Trophoblast cell (in vitro differentiated cells and primary cell): ENCODE measurements around the gene SMIM23.
A peak's percentile ranks its signal among the peaks of the same experiment; 100 is the strongest.
"Not testable (repeated sequence)": the region's sequence is repeated elsewhere in the genome, so short reads cannot be mapped to it uniquely, and the experiment has no call there.

ENCODE experiments used
- DNase-seq, 2 donors: peaks; one replicate each; pipeline ENCODE4 v3.0.0-alpha.2; 2016
- H2AFZ ChIP-seq: 2 replicates; pipeline ENCODE4 v1.6.1; 2013; ENCODE audit warnings: low read length, moderate library complexity, mild to moderate bottlenecking; ENCODE audit not compliant: insufficient read depth, poor library complexity
- H2AK5ac ChIP-seq: 2 replicates; pipeline ENCODE4 v1.6.1; 2013; ENCODE audit warnings: mild to moderate bottlenecking, low read length
- H2BK120ac ChIP-seq: 2 replicates; pipeline ENCODE4 v1.6.1; 2013; ENCODE audit warnings: low read length, mild to moderate bottlenecking, moderate library complexity; ENCODE audit not compliant: insufficient read depth, poor library complexity
- H2BK12ac ChIP-seq: 2 replicates; pipeline ENCODE4 v1.6.1; 2013; ENCODE audit warnings: mild to moderate bottlenecking, low read length, moderate library complexity
- H2BK5ac ChIP-seq: 2 replicates; pipeline ENCODE4 v1.6.1; 2013; ENCODE audit warnings: low read length, low read depth, moderate library complexity, mild to moderate bottlenecking; ENCODE audit not compliant: poor library complexity
- H3K14ac ChIP-seq: 2 replicates; pipeline ENCODE4 v1.6.1; 2013; ENCODE audit warnings: mild to moderate bottlenecking, low read length
- H3K18ac ChIP-seq: 2 replicates; pipeline ENCODE4 v1.6.1; 2013; ENCODE audit warnings: mild to moderate bottlenecking, low read length
- H3K23ac ChIP-seq: 2 replicates; pipeline ENCODE4 v1.6.1; 2013; ENCODE audit warnings: low read length
- H3K27ac ChIP-seq: 2 replicates; pipeline ENCODE4 v1.5.1; 2013; ENCODE audit warnings: low read depth, mild to moderate bottlenecking, inconsistent platforms, low read length, moderate library complexity
- H3K27me3 ChIP-seq: 2 replicates; pipeline ENCODE4 v1.6.1; 2013; ENCODE audit warnings: inconsistent platforms, mild to moderate bottlenecking, low read length, moderate library complexity; ENCODE audit not compliant: insufficient read depth
- H3K36me3 ChIP-seq, 2 experiments: 1 replicate in 1 of 2; 2 replicates in 1 of 2; pipeline ENCODE4 v1.6.1; 2013; ENCODE audit warnings: low read length in 2 of 2, mild to moderate bottlenecking in 2 of 2, moderate library complexity in 1 of 2; ENCODE audit not compliant: insufficient read depth in 2 of 2, control insufficient read depth in 1 of 2
- H3K4ac ChIP-seq: 2 replicates; pipeline ENCODE4 v1.6.1; 2013; ENCODE audit warnings: low read depth, mild to moderate bottlenecking, low read length, moderate library complexity
- H3K4me1 ChIP-seq, 2 experiments: 1 replicate in 1 of 2; 2 replicates in 1 of 2; pipeline ENCODE4 v1.6.1; 2013; ENCODE audit warnings: low read length in 2 of 2, mild to moderate bottlenecking in 2 of 2, moderate library complexity in 1 of 2; ENCODE audit not compliant: insufficient read depth in 2 of 2, control insufficient read depth in 1 of 2
- H3K4me2 ChIP-seq: 2 replicates; pipeline ENCODE4 v1.6.1; 2013; ENCODE audit warnings: inconsistent platforms, mild to moderate bottlenecking, low read length, moderate library complexity
- H3K4me3 ChIP-seq: 2 replicates; pipeline ENCODE4 v1.5.1; 2013; ENCODE audit warnings: mild to moderate bottlenecking, low read depth, low read length, inconsistent platforms
- H3K79me1 ChIP-seq: one replicate; pipeline ENCODE4 v1.6.1; 2013; ENCODE audit warnings: low read length
- H3K79me2 ChIP-seq: 2 replicates; pipeline ENCODE4 v1.6.1; 2013; ENCODE audit warnings: low read length, mild to moderate bottlenecking; ENCODE audit not compliant: control insufficient read depth, insufficient read depth, poor library complexity
- H3K9ac ChIP-seq: 2 replicates; pipeline ENCODE4 v1.6.1; 2013; ENCODE audit warnings: mild to moderate bottlenecking, low read length
- H3K9me3 ChIP-seq: 2 replicates; pipeline ENCODE4 v1.6.1; 2013; ENCODE audit warnings: low read depth, mild to moderate bottlenecking, control low read depth, inconsistent platforms, low read length; ENCODE audit not compliant: insufficient read depth
- H4K12ac ChIP-seq: 2 replicates; pipeline ENCODE4 v1.6.1; 2013; ENCODE audit warnings: low read depth, mild to moderate bottlenecking, low read length, moderate library complexity
- H4K8ac ChIP-seq: 2 replicates; pipeline ENCODE4 v1.6.1; 2013; ENCODE audit warnings: low read depth, mild to moderate bottlenecking, low read length, moderate library complexity
- H4K91ac ChIP-seq: one replicate; pipeline ENCODE4 v1.6.1; 2013; ENCODE audit warnings: low read depth, mild to moderate bottlenecking, low read length, moderate library complexity
- WGBS: extraction: QIAGEN DNeasy Blood & Tissue Kit; methylation state at CpG from one replicate; pipeline ENCODE4 v1.1.7; 2013; ENCODE audit warnings: missing lambda C conversion rate; ENCODE audit not compliant: insufficient read length, insufficient coverage; ENCODE audit errors: extremely low coverage; 5-methylcytosine and 5-hydroxymethylcytosine counted together

Gene SMIM23

DNA sequence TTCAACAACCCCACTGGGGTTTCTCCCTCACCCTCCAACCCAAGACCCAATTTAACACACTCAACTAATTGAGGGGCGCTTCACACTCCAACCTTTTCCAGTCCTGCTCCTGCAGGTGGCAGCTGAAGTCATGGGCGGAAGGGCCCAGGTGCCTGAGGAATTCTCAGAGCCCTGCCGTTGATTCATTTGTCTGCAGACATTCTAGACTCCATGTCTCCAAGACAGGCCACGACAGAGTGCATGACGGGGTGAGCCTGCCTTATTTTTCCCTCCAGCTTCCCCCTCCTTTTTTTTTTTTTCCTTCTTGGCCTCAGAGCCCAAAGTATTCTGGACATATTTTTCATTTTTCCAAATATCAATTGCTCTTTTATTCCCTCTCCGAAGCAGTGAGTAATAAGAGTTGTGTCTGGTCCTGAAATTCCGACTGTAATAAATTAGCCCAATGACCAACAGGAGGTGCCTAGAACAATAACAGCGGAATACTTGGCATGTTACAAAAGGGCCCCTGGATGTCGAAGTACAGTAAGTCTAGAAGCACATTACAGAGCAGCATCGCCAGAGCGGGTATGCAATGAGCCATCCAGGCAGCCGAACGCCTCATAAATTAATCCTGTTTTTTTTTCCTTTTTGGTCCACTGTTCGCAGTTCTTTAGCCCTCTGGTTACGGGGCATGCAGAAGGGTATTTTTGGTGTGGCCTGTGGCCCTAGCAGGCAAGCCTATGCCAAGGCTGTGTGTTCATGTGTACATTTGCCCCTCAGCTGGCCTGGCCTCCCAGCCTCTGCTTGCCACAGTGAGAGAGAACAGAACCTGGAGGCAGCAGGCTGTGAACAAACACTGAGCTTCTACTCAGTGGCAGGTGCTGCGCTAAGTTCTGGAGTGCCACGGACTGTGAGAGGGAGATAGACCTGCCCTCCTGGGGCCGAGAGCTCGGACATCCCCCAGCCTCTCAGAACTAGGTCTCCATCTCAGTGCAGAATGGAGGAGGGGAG is 8.6 kb upstream of the SMIM23 start:
- H2BK12ac ChIP-seq, result no peak overlapping the region
- no peaks in the 10 kb centered on the region for H3K4me1 ChIP-seq
- H3K4ac ChIP-seq, result no peak overlapping the region
- H3K14ac ChIP-seq, result no peak overlapping the region
- no peak overlapping the region for H2BK5ac ChIP-seq
- no peaks in the 10 kb centered on the region for H3K79me1 ChIP-seq
- DNase-seq, result no peak
- peaks cover 2% of the 10 kb centered on the region for H3K9me3 ChIP-seq
- H3K27ac ChIP-seq, result no peak overlapping the region
- no peak overlapping the region for H3K4me2 ChIP-seq
- H2AFZ ChIP-seq, result no peak overlapping the region
- no peak overlapping the region for H4K12ac ChIP-seq
- no peak overlapping the region for H2BK120ac ChIP-seq
- WGBS, result no CpG with 5 or more reads among the region's 19 CpGs
- no peak overlapping the region for H3K9ac ChIP-seq
- no peak overlapping the region for H3K4me3 ChIP-seq
- no peaks in the 10 kb centered on the region for H3K36me3 ChIP-seq
- no peak overlapping the region for H2AK5ac ChIP-seq
- no peak overlapping the region for H4K91ac ChIP-seq
- H3K79me2 ChIP-seq, result no peaks in the 10 kb centered on the region
- no peaks in the 10 kb centered on the region for H3K27me3 ChIP-seq
- no peak overlapping the region for H3K18ac ChIP-seq
- H3K23ac ChIP-seq, result no peak overlapping the region
- H4K8ac ChIP-seq, result no peak overlapping the region

DNA sequence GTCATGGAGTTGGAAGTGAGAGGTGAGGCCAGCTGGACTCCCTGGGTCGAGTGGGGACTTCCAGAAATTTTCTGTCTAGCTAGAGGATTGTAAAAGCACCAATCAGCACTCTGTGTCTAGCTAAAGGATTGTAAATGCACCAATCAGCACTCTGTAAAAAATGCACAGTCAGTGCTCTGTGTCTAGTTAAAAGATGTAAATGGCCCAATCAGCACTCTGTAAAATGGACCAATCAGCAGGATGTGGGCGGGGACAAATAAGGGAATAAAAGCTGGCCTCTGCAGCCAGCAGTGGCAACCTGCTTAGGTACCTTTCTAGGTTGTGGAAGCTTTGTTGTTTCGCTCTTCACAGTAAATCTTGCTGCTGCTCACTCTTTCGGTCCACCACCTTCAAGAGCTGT is 3.9 kb upstream of the SMIM23 start:
- not testable (repeated sequence) for H3K14ac ChIP-seq, H4K91ac ChIP-seq, H2BK5ac ChIP-seq, H3K4me3 ChIP-seq, H3K9me3 ChIP-seq, H3K18ac ChIP-seq, H3K36me3 ChIP-seq, H2BK120ac ChIP-seq, H2BK12ac ChIP-seq, H3K27me3 ChIP-seq, H3K23ac ChIP-seq, H3K79me1 ChIP-seq, H3K9ac ChIP-seq, H4K8ac ChIP-seq, H4K12ac ChIP-seq, H3K79me2 ChIP-seq, H2AFZ ChIP-seq, H3K4me1 ChIP-seq, H3K4ac ChIP-seq, DNase-seq, H3K4me2 ChIP-seq, H2AK5ac ChIP-seq, H3K27ac ChIP-seq
- no CpG with 5 or more reads among the region's 4 CpGs for WGBS

DNA sequence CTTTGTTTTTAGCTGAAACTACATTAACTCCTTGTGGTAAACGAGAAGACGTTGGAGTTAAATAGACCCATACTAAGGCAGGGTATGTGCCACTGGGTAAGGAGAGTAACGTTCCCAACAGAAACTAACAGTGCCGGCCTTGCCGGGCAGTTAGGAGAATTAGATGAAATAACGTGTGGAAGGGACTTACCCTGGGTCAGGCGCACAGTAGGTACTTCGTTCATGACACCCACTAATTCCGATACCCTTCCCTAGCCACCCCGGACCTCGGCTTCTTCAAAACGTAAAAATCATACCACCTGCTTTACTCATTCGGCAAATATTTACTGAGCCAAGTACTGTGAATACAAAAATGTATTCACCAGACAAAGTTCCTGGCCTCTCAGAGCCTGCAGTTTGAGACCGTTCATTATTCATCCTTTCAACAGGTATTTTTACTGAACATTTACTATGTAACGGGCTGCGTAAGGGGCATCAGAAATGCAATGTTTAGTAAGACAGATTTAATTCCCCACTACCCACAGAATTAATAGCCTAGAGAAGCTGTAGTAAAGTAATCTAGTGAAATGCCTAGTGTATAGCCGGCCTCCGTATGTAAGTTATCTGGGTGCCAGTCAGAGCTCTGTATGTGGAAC is 3.2 kb upstream of the SMIM23 start:
- Histone ChIP-seq H3K23ac (no peak overlapping the region), H3K4ac (no peak overlapping the region), H2AFZ (no peak overlapping the region), H2BK12ac (no peak overlapping the region), H3K9ac (no peak overlapping the region), H2BK120ac (no peak overlapping the region), H2AK5ac (no peak overlapping the region), H3K4me1 (no peaks in the 10 kb centered on the region), H3K27me3 (no peaks in the 10 kb centered on the region), H4K91ac (no peak overlapping the region), H3K9me3 (peaks cover 4% of the 10 kb centered on the region), H4K8ac (no peak overlapping the region), H4K12ac (no peak overlapping the region), H3K18ac (no peak overlapping the region), H3K27ac (no peak overlapping the region), H3K79me2 (no peaks in the 10 kb centered on the region), H3K79me1 (no peaks in the 10 kb centered on the region), H3K4me3 (no peak overlapping the region), H3K14ac (no peak overlapping the region), H2BK5ac (no peak overlapping the region), H3K4me2 (no peak overlapping the region), H3K36me3 (no peaks in the 10 kb centered on the region)
- DNase-seq, result no peak
- WGBS, result no CpG with 5 or more reads among the region's 18 CpGs

DNA sequence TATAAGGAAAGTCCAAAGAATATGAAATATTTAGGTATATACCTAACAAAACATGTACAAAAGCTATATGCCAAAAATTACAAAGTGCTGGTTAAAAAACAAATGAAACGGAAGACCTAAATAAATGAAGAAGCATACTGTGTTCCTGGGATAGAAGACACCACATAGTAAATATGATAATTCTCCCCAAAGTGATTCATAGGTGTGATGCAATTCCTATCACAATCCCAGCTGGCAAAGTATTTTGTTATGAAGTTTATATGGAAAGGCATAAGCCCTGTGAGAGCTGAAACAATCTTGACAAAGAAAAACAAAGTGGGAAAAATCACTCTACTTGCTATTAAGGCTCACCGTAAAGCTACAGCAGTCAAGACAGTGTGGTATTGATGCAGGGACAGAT is 2.6 kb upstream of the SMIM23 start:
- no peak overlapping the region for H2BK12ac ChIP-seq
- H3K4ac ChIP-seq, result no peak overlapping the region
- H3K79me1 ChIP-seq, result no peaks in the 10 kb centered on the region
- no peak overlapping the region for H3K9ac ChIP-seq
- no peak overlapping the region for H2BK5ac ChIP-seq
- H3K14ac ChIP-seq, result no peak overlapping the region
- H3K79me2 ChIP-seq, result no peaks in the 10 kb centered on the region
- no peak overlapping the region for H2BK120ac ChIP-seq
- peaks cover 4% of the 10 kb centered on the region for H3K9me3 ChIP-seq
- no peak overlapping the region for H3K23ac ChIP-seq
- no peak overlapping the region for H3K4me2 ChIP-seq
- H3K18ac ChIP-seq, result no peak overlapping the region
- WGBS, result no CpG with 5 or more reads among the region's 2 CpGs
- no peak overlapping the region for H3K4me3 ChIP-seq
- no peak overlapping the region for H4K91ac ChIP-seq
- no peak overlapping the region for H2AFZ ChIP-seq
- H3K27me3 ChIP-seq, result no peaks in the 10 kb centered on the region
- no peaks in the 10 kb centered on the region for H3K36me3 ChIP-seq
- no peak overlapping the region for H4K12ac ChIP-seq
- H3K27ac ChIP-seq, result no peak overlapping the region
- no peak overlapping the region for H4K8ac ChIP-seq
- no peak overlapping the region for H2AK5ac ChIP-seq
- H3K4me1 ChIP-seq, result no peaks in the 10 kb centered on the region
- peak in 1 of 2 donors; percentile 4 for DNase-seq
